SK-N-SH (cell line): ENCODE results near the gene TMEM205. TPM values are rescaled to one million over a fixed set of nuclear protein-coding genes. Genes with fewer than 3 reads are reported as not detected.

ENCODE experiments used
- CTCF ChIA-PET: fragments of 300-600, 350-600 bp; formaldehyde crosslinking; extraction: SDS; loops from one replicate; lab custom pipeline; 2021; lab: Yijun Ruan, JAX
- POLR2A ChIA-PET: fragments of 350-600 bp; sonication (Branson Sonifier 250); formaldehyde crosslinking; extraction: SDS; loops from one replicate; lab custom pipeline; 2020; ENCODE audit warnings: antibody characterized with exemption, inconsistent platforms; lab: Yijun Ruan, JAX
- DNase-seq: peaks from one replicate; pipeline ENCODE4 v3.0.0; 2012
- H2AFZ ChIP-seq: fragments of 200-600 bp; sonication (generic); 2 replicates; pipeline ENCODE4 v1.8.1; 2016; ENCODE audit warnings: antibody characterized with exemption, mild to moderate bottlenecking, low read depth
- H3F3A ChIP-seq: fragments of 200-600 bp; sonication (generic); replicated peaks from 2 replicates; pipeline ENCODE3; 2016; ENCODE audit warnings: antibody characterized with exemption, mild to moderate bottlenecking; ENCODE audit not compliant: insufficient read depth
- H3K27ac ChIP-seq, 2 experiments: fragments of 200-500 bp in 1 of 2; fragments of 200-600 bp in 1 of 2; sonication (Bioruptor generic) in 1 of 2; sonication (generic), shearing (Covaris generic) in 1 of 2; 2 replicates each; pipeline versions ENCODE4 v1.5.1 to v1.6.1; 2014 to 2016; ENCODE audit warnings: low read depth in 2 of 2, inconsistent platforms in 1 of 2, low read length in 1 of 2, mild to moderate bottlenecking in 1 of 2, mixed read lengths in 1 of 2
- H3K27me3 ChIP-seq: fragments of 200-600 bp; sonication (generic), shearing (Covaris generic); 2 replicates; pipeline ENCODE4 v1.6.1; 2016; ENCODE audit warnings: mixed run types; ENCODE audit not compliant: insufficient read depth
- H3K36me3 ChIP-seq, 2 experiments: fragments of 200-500 bp in 1 of 2; fragments of 200-600 bp in 1 of 2; sonication (Bioruptor generic) in 1 of 2; sonication (generic) in 1 of 2; replicated peaks in 1 of 2; 2 replicates each; pipeline versions ENCODE3 to v1.5.1; 2014 to 2016; ENCODE audit warnings: low read length in 1 of 2, mild to moderate bottlenecking in 1 of 2; ENCODE audit not compliant: insufficient read depth in 2 of 2, control insufficient read depth in 1 of 2
- H3K4me1 ChIP-seq, 2 experiments: fragments of 200-500 bp in 1 of 2; fragments of 200-600 bp in 1 of 2; sonication (Bioruptor generic) in 1 of 2; sonication (generic), shearing (Covaris generic) in 1 of 2; 2 replicates each; pipeline versions ENCODE4 v1.5.1 to v1.6.1; 2014 to 2016; ENCODE audit warnings: low read depth in 1 of 2, low read length in 1 of 2, mixed run types in 1 of 2; ENCODE audit not compliant: insufficient read depth in 2 of 2, control insufficient read depth in 1 of 2
- H3K4me2 ChIP-seq: fragments of 200-600 bp; sonication (generic), shearing (Covaris generic); 2 replicates; pipeline ENCODE4 v1.6.1; 2017; ENCODE audit warnings: mixed run types
- H3K4me3 ChIP-seq, 2 experiments: fragments of 200-500 bp in 1 of 2; fragments of 200-600 bp in 1 of 2; sonication (Bioruptor generic) in 1 of 2; sonication (generic), shearing (Covaris generic) in 1 of 2; 2 replicates each; pipeline versions ENCODE4 v1.5.1 to v1.8.1; 2014 to 2016; ENCODE audit warnings: low read depth in 2 of 2, inconsistent platforms in 1 of 2, low read length in 1 of 2, mild to moderate bottlenecking in 1 of 2, mixed read lengths in 1 of 2, moderate library complexity in 1 of 2
- H3K79me2 ChIP-seq: fragments of 200-600 bp; sonication (generic); 2 replicates; pipeline ENCODE4 v1.8.1; 2017; ENCODE audit warnings: mild to moderate bottlenecking; ENCODE audit not compliant: insufficient read depth
- H3K9ac ChIP-seq: fragments of 200-600 bp; sonication (generic); 2 replicates; pipeline ENCODE4 v1.6.1; 2017; ENCODE audit warnings: mixed run types
- H3K9me2 ChIP-seq: fragments of 200-600 bp; sonication (generic); 2 replicates; pipeline ENCODE4 v1.6.1; 2017; ENCODE audit warnings: mixed run types
- H3K9me3 ChIP-seq: fragments of 200-600 bp; sonication (generic); 2 replicates; pipeline ENCODE4 v1.6.1; 2017; ENCODE audit warnings: mixed run types, mild to moderate bottlenecking, moderate library complexity
- H4K20me1 ChIP-seq: fragments of 200-600 bp; sonication (generic); 2 replicates; pipeline ENCODE4 v1.6.1; 2017; ENCODE audit warnings: mild to moderate bottlenecking, mixed run types; ENCODE audit not compliant: insufficient read depth
- CHD2 ChIP-seq: fragments of 150-350 bp; IDR thresholded peaks from 2 replicates; pipeline ENCODE4 v1.6.1; 2018; ENCODE audit warnings: low read length; ENCODE audit not compliant: partially characterized antibody
- FOSL2 ChIP-seq: IDR thresholded peaks from 2 replicates; pipeline ENCODE4 v1.4.0; 2012; ENCODE audit warnings: low read depth, mild to moderate bottlenecking, moderate library complexity, borderline replicate concordance
- MXI1 ChIP-seq: IDR thresholded peaks from 2 replicates; pipeline ENCODE4 v1.6.1; 2012; ENCODE audit warnings: mild to moderate bottlenecking, low read depth, low read length, improper control_type of control experiment
- NFIC ChIP-seq: IDR thresholded peaks from 2 replicates; pipeline ENCODE4 v1.4.0; 2012; ENCODE audit warnings: borderline replicate concordance
- NRF1 ChIP-seq: IDR thresholded peaks from 2 replicates; pipeline ENCODE4 v1.6.1; 2012; ENCODE audit warnings: low read depth, mild to moderate bottlenecking, low read length
- REST ChIP-seq: IDR thresholded peaks from 2 replicates; pipeline ENCODE4 v1.6.1; 2012; ENCODE audit warnings: mild to moderate bottlenecking, low read depth, low read length, moderate library complexity
- RXRA ChIP-seq: IDR thresholded peaks from 2 replicates; pipeline ENCODE4 v1.4.0; 2012; ENCODE audit warnings: low read depth, mild to moderate bottlenecking, borderline replicate concordance
- SMC3 ChIP-seq: IDR thresholded peaks from 2 replicates; pipeline ENCODE4 v1.6.1; 2012; ENCODE audit warnings: low read depth, low read length, improper control_type of control experiment
- TAF1 ChIP-seq: IDR thresholded peaks from 2 replicates; pipeline ENCODE4 v1.6.1; 2012; ENCODE audit warnings: low read depth, mild to moderate bottlenecking, low read length, moderate library complexity, borderline replicate concordance
- TCF12 ChIP-seq: IDR thresholded peaks from 2 replicates; pipeline ENCODE4 v1.4.0; 2012
- TEAD4 ChIP-seq: IDR thresholded peaks from 2 replicates; pipeline ENCODE4 v1.4.0; 2012; ENCODE audit warnings: mild to moderate bottlenecking, borderline replicate concordance; ENCODE audit not compliant: insufficient read depth
- USF1 ChIP-seq: IDR thresholded peaks from 2 replicates; pipeline ENCODE4 v1.4.0; 2012; ENCODE audit warnings: low read depth, borderline replicate concordance
- WGBS: methylation state at CpG from one replicate; pipeline ENCODE4 v1.1.6; 2017; ENCODE audit warnings: low lambda C conversion rate; 5-methylcytosine and 5-hydroxymethylcytosine counted together
- polyA plus RNA-seq, 3 experiments: library from polyadenylated mRNA; depleted of rRNA; stranded (reverse); fragments of >200 nt; gene quantifications; 2 replicates each; pipeline ENCODE4 v1.2.3, GENCODE V29; 2012

Gene TMEM205
- polyA plus RNA-seq, 1 of the 3 experiments (the other 2 are of a cell fraction) = 219 TPM

GRCh38 chr19:11370744-11371143 lies 24.7 kb upstream of the TMEM205 start:
- no peak overlapping the region for H3K27ac ChIP-seq
- no peaks in the 10 kb centered on the region for H4K20me1 ChIP-seq
- H3K36me3 ChIP-seq = peaks cover 0 to 2% of the 10 kb centered on the region in 2 experiments
- H3K4me2 ChIP-seq = no peak overlapping the region
- H3F3A ChIP-seq = peaks cover 3% of the 10 kb centered on the region
- no peaks in the 10 kb centered on the region for H3K27me3 ChIP-seq
- peaks cover 0 to 15% of the 10 kb centered on the region in 2 experiments; a peak in 2 of 4 replicates for H3K4me1 ChIP-seq
- H2AFZ ChIP-seq = no peak overlapping the region
- CTCF ChIA-PET = no interaction called here
- POLR2A ChIA-PET = no interaction called here
- H3K4me3 ChIP-seq = no peak overlapping the region
- H3K9me2 ChIP-seq = no peaks in the 10 kb centered on the region
- no peaks in the 10 kb centered on the region for H3K9me3 ChIP-seq
- no peak for TF ChIP-seq TAF1
- TF ChIP-seq CHD2 = no peak
- TF ChIP-seq TEAD4 = no peak
- H3K79me2 ChIP-seq = peaks cover 4% of the 10 kb centered on the region
- 87% methylated on average over 2 of the region's 2 CpGs for WGBS
- no peak overlapping the region for H3K9ac ChIP-seq
- no peak for DNase-seq

GRCh38 chr19:11367528-11367927 lies 21.5 kb upstream of the TMEM205 start:
- TF ChIP-seq NFIC (no peak), MXI1 (no peak), SMC3 (no peak), TCF12 (no peak), NRF1 (no peak), TEAD4 (no peak), REST (no peak), FOSL2 (no peak), RXRA (no peak), TAF1 (no peak), USF1 (no peak)
- no peaks in the 10 kb centered on the region for H3K4me1 ChIP-seq
- ChIA-PET CTCF (interaction anchor here (1.2 to 2.6 kb wide), 4 partner anchors 15 to 84 kb away, joined by 3 to 9 read pairs (median 4); partner anchors contain the start of gene RAB3D), POLR2A (no interaction called here)
- H3K4me2 ChIP-seq = no peak overlapping the region
- H3K79me2 ChIP-seq = no peaks in the 10 kb centered on the region
- no peak overlapping the region for H3K9ac ChIP-seq
- 88% methylated on average over 2 of the region's 2 CpGs for WGBS
- H3F3A ChIP-seq = peaks cover 3% of the 10 kb centered on the region
- DNase-seq = no peak
- no peaks in the 10 kb centered on the region for H4K20me1 ChIP-seq
- no peak overlapping the region for H3K4me3 ChIP-seq
- H3K9me2 ChIP-seq = no peaks in the 10 kb centered on the region
- H2AFZ ChIP-seq = no peak overlapping the region
- no peaks in the 10 kb centered on the region for H3K9me3 ChIP-seq
- H3K27me3 ChIP-seq = no peaks in the 10 kb centered on the region
- H3K36me3 ChIP-seq = peaks cover 0 to 8% of the 10 kb centered on the region in 2 experiments
- no peak overlapping the region for H3K27ac ChIP-seq
